Transverse colon (tissue), 4 donors: Measurements from ENCODE around the gene TRMT44.

Experiments used
- CTCF ChIP-seq, 5 experiments: fragments of 200-600 bp in 3 of 5; fragments of 450-650 bp in 2 of 5; sonication (generic) in 3 of 5; IDR thresholded peaks; 1 replicate in 2 of 5; 2 replicates in 3 of 5; pipeline ENCODE4 v1.5.1; 2016 to 2017; ENCODE audit warnings: antibody characterized with exemption in 5 of 5, inconsistent platforms in 3 of 5, mild to moderate bottlenecking in 2 of 5, moderate library complexity in 1 of 5
- EP300 ChIP-seq: sonication (generic); formaldehyde crosslinking; IDR thresholded peaks from one replicate; pipeline ENCODE4 v1.6.1; 2017; ENCODE audit warnings: antibody characterized with exemption, low read depth
- POLR2A ChIP-seq: fragments of 450-650 bp; IDR thresholded peaks from one replicate; pipeline ENCODE4 v1.6.1; 2016; ENCODE audit warnings: antibody characterized with exemption, mild to moderate bottlenecking, moderate library complexity
- POLR2AphosphoS5 ChIP-seq, 3 donors: sonication (generic); formaldehyde crosslinking; IDR thresholded peaks; one replicate each; pipeline ENCODE4 v1.6.1; 2016; ENCODE audit warnings: antibody characterized with exemption in 3 of 3

GRCh38 chr4:8506006-8506372 lies 65.4 kb downstream of the TRMT44 start:
- no peak for TF ChIP-seq POLR2AphosphoS5 (IDR thresholded peaks at IDR 0.05)
- no peak for TF ChIP-seq CTCF (IDR thresholded peaks at IDR 0.05)
- TF ChIP-seq POLR2A = no peak
- no peak for TF ChIP-seq EP300
